ENCODE data around the gene CALU. TPM values are rescaled to one million over a fixed set of nuclear protein-coding genes. Genes with fewer than 3 reads are reported as not detected.

The CALU gene
- total RNA-seq, 2 experiments from 2014 or later: 30.9 to 33.1 TPM

- ChIA-PET POLR2A (interaction anchor here (0.6 kb wide), 1 partner anchor 96 kb away, joined by 3 read pairs; no protein-coding TSS in a partner anchor), CTCF (interaction anchor here (1.2 kb wide), 1 partner anchor 63 kb away, joined by 3 read pairs; no protein-coding TSS in a partner anchor)
- H3K36me3 Mint-ChIP-seq (ENCODE audit: low read depth): peaks cover 36% of the 10 kb centered on the region
- H3K4me3 Mint-ChIP-seq: no peak overlapping the region
- no peaks in the 10 kb centered on the region for H3K9me3 Mint-ChIP-seq
- ATAC-seq (peak; percentile 34), DNase-seq (no peak)
- H3K27ac Mint-ChIP-seq: no peak overlapping the region
- intact Hi-C loops (cut with micrococcal nuclease): no loop called here
- TF ChIP-seq CTCF (IDR thresholded peaks at IDR 0.05): no peak
- no peaks in the 10 kb centered on the region for H3K27me3 Mint-ChIP-seq
- H3K4me1 Mint-ChIP-seq (ENCODE audit: low read depth): peaks cover 8% of the 10 kb centered on the region
These were observed 18.0 kb downstream of the CALU start for GRCh38 chr7:128757203-128757602.

DNA sequence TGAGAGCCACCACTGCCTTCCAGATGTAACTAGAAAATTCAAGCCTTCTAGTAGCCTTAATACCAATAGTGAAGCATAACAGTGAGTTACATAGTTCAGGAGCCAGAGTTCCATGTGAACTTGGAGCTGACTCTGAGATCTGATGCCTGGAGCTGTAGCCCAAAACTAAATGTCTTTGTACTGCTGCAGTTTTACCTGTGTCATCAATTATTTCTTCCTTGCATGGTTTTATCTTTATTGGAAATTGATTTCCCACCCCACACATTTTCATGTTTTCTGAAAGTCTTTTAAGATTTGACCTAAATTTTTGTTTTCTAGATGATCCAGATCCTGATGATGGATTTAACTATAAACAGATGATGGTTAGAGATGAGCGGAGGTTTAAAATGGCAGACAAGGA lies 19.4 kb downstream of the CALU start:
- Mint-ChIP-seq H3K9me3 (no peaks in the 10 kb centered on the region), H3K4me3 (no peak overlapping the region), H3K36me3 (ENCODE audit: low read depth) (peaks cover 33% of the 10 kb centered on the region), H3K27ac (no peak overlapping the region), H3K27me3 (no peaks in the 10 kb centered on the region), H3K4me1 (ENCODE audit: low read depth) (peaks cover 8% of the 10 kb centered on the region)
- ChIA-PET POLR2A (interaction anchor here (0.6 kb wide), 1 partner anchor 10 kb away, joined by 3 read pairs; no protein-coding TSS in a partner anchor), CTCF (interaction anchor here (1.4 kb wide), 1 partner anchor 125 kb away, joined by 3 read pairs; no protein-coding TSS in a partner anchor)
- DNase-seq (no peak), ATAC-seq (no peak)
- no peak for TF ChIP-seq CTCF (IDR thresholded peaks at IDR 0.05)
- intact Hi-C loops (cut with micrococcal nuclease): no loop called here

DNA sequence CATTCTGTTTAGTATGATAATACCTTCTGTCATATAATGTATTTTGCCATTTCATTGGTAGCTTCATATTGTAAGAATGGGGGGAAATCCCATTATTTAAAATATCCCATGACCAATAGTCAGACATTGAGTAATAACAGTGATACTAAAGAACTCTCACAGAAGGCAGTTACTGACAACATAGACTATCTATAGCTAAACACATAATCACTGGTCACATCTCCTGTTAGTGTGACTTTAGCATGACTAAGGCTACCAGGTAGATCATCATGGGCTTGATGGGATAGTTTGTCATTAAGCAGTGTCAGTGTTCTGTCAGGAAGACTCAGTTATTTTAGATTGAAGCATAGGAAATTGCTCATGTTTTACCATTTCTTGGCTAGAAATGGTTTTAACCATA lies 20.1 kb downstream of the CALU start:
- H3K36me3 Mint-ChIP-seq (ENCODE audit: low read depth): peaks cover 30% of the 10 kb centered on the region
- H3K27ac Mint-ChIP-seq: no peak overlapping the region
- ChIA-PET CTCF (interaction anchor here (1.4 kb wide), 1 partner anchor 124 kb away, joined by 3 read pairs; no protein-coding TSS in a partner anchor), POLR2A (interaction anchor here (0.6 kb wide), 1 partner anchor 11 kb away, joined by 3 read pairs; no protein-coding TSS in a partner anchor)
- no peaks in the 10 kb centered on the region for H3K27me3 Mint-ChIP-seq
- no peak overlapping the region for H3K4me3 Mint-ChIP-seq
- no peak for TF ChIP-seq CTCF (IDR thresholded peaks at IDR 0.05)
- DNase-seq: no peak
- no peaks in the 10 kb centered on the region for H3K9me3 Mint-ChIP-seq
- no peak for ATAC-seq
- peaks cover 8% of the 10 kb centered on the region for H3K4me1 Mint-ChIP-seq (ENCODE audit: low read depth)
- intact Hi-C loops (cut with micrococcal nuclease): no loop called here

DNA sequence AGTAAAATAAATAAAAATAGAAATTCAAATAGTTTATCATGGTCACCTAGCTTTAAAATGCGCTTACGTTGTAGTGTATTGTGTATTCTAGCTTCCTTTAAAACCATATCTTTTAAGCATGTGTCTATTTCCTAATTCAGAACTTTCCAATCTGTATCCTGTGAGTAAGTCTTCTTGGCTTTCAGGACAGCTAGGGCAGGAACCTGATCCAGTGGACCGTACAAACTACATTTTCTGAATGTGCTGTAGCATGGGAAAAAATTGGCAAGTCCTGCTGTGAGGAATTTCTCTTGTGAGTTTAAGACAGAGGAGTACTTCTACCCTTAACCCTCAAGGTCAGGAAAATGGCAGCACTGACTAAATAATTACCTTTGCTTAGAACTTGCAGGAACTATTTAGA lies 24.4 kb downstream of the CALU start:
- intact Hi-C loops (cut with micrococcal nuclease): no loop called here
- TF ChIP-seq CTCF (IDR thresholded peaks at IDR 0.05): no peak
- ChIA-PET CTCF (no interaction called here), POLR2A (no interaction called here)
- no peaks in the 10 kb centered on the region for H3K27me3 Mint-ChIP-seq
- DNase-seq: no peak
- H3K27ac Mint-ChIP-seq: no peak overlapping the region
- no peak for ATAC-seq
- peaks cover 30% of the 10 kb centered on the region for H3K36me3 Mint-ChIP-seq (ENCODE audit: low read depth)
- no peak overlapping the region for H3K4me3 Mint-ChIP-seq
- H3K9me3 Mint-ChIP-seq: no peaks in the 10 kb centered on the region
- H3K4me1 Mint-ChIP-seq (ENCODE audit: low read depth): no peaks in the 10 kb centered on the region

- H3K36me3 Mint-ChIP-seq (ENCODE audit: low read depth): peaks cover 37% of the 10 kb centered on the region
- ATAC-seq: no peak
- CTCF ChIA-PET: interaction anchor here (0.6 to 1.0 kb wide), 2 partner anchors 31 to 40 kb away, joined by 3 read pairs; no protein-coding TSS in a partner anchor
- TF ChIP-seq CTCF (IDR thresholded peaks at IDR 0.05): no peak
- H3K9me3 Mint-ChIP-seq: no peaks in the 10 kb centered on the region
- intact Hi-C loops (cut with micrococcal nuclease): no loop called here
- no peaks in the 10 kb centered on the region for H3K4me1 Mint-ChIP-seq (ENCODE audit: low read depth)
- H3K27ac Mint-ChIP-seq: no peak overlapping the region
- H3K4me3 Mint-ChIP-seq: no peak overlapping the region
- no peak for DNase-seq
- POLR2A ChIA-PET: interaction anchor here (0.8 kb wide), 1 partner anchor 116 kb away, joined by 4 read pairs; no protein-coding TSS in a partner anchor
- no peaks in the 10 kb centered on the region for H3K27me3 Mint-ChIP-seq
These were observed 28.4 kb downstream of the CALU start for GRCh38 chr7:128767475-128768110.
